Activated CD4-positive, CD25-positive, alpha-beta regulatory T cell treated with anti-CD3 and anti-CD28 coated beads, Interleukin-2, amount 50 U/mL, for 72 hours (primary cell): ENCODE measurements around the gene MTSS2.

Experiments used
- DNase-seq: peaks from one replicate; pipeline ENCODE4 v3.0.0; 2021

Gene MTSS2

DNA sequence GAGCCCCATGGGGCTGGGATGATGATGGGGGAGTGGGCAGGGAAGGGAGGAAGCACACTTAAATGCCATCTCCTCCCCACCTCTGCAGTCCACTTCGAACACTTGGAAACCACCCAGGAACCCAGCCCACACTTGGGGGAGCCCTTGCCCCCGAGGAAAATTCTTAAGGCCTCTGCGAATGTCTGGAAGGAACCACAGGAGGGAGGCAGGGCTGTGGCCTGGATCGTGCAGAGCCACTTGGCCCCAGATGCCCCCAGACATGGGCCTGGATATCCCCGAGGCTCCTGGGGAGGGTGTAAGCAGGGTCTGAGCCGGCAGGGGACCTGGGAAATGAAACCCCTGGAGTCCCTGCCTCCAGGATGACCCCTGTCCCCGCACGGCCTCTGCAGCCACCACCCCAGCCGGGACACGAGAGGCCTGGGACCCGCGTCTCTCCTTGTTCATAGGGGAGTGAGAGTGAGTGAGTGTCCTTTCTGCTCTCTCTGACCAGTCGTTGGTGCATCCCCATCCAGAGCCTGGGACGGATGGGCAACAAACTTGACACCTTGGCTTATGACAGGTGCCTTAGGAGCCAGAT, 11.8 kb upstream of the MTSS2 start:
- no peak for DNase-seq

GRCh38 chr16:70696952-70697593, 11.2 kb upstream of the MTSS2 start:
- DNase-seq, result no peak

DNA sequence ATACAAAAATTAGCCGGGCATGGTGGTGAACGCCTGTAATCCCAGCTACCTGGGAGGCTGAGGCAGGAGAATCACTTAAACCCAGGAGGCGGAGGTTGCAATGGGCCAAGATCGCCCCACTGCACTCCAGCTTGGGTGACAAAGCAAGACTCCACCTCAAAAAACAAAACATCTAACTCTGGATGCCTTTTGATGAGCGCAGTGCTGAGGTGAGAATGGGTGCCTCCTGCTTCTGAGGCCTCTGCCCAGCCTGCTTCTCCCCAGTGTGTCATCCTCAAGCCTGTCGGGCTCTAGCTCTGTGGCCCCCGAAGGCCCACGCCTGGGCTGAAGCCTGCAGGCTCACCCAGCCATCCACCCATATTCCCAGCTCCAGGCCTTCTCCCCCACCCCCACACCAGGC, 10.5 kb upstream of the MTSS2 start:
- no peak for DNase-seq

GRCh38 chr16:70695331-70696070, 9.6 kb upstream of the MTSS2 start:
- no peak for DNase-seq

DNA sequence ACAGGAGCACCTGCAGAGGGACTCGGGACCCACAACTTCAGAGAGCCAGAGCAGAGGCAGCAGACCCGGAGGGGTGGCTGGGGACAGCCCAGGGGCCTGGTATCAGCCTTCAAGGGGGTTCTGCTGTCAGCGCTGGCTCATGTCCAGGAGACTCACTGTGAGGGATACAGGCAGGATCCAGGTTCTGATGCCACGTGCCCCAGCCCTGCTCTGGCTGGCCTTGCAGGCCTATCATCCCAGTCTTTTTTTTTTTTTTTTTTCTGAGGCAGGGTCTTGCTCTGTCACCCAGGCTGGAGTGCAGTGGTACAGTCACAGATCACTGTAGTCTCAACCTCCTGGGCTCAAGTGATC, 9.0 kb upstream of the MTSS2 start:
- no peak for DNase-seq

GRCh38 chr16:70694088-70694867, 8.4 kb upstream of the MTSS2 start:
- DNase-seq, result no peak

DNA sequence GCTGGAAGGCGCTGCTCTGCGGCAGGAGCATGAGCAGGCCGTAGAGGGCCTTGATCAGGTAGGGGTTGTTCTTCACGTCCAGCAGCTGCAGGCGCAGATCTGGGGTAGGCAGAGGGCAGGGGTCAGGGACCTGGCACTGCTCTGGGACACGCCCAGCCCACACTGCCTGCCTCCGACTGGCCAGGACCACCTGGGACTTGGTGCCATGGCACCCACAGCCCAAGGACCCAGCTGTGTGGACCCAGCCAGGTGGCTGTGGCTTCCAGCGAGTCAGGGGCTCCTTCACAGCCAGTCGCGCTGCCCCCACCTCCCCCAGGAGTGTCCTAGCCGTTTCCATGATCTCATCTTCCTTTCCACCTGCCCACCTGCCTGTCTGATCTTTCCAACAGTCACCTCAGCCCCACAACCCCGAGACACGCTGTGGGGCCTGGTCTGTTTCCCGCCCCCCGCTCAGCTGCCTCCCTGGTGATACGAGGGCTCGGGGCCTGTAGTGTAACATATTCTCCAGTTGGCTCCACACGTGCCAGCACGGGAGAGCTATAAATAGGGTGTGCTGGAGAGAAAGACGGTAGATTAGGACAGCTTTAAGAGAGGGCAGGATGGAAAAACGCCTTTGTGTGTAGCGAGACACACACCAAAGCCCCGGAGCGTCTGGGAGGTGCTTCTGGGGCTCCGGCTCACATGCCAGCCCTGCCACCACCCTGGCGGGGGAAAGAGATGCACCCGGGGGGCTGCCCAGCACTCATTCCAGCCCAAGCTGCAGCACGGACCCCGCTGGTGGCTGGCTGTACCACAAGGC, 7.2 kb upstream of the MTSS2 start:
- no peak for DNase-seq

DNA sequence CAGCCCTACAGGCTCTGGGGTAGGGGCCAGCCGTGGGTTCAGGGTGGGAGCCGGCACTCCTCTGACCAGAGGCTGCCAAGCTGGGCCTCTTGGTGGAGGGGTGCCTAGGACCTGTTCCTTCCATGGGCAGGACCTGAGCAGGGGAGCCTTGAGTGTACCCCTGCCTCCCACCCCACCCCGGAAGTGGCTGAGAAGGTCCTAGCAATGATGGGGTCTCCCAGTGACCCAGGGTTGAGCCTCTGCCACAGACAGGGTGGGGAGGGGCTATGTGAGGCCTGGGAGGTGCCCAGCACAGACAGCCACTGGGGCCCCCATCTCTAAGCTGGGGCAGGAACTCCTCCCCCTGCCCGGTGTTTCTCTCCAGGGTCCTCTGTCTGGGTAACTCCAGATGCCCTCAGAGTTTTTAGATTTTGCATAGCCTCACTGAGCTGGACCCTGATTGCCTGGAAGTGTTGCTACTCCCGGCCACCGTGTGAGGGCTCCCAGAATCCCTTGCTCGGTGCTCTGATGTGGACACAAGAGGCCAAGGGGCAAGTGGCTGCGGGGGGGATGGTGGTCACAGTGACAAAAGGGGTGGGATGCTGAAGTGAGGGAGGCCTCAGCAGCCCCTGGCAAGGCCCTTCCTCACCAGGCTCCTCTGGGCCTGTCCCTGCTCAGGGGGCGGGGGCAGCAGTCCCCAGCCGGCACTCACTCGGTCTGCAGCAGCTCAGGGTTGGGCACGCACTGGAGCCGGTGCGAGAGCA, 6.4 kb upstream of the MTSS2 start:
- DNase-seq, result no peak

- no peak for DNase-seq
These were observed 5.6 kb upstream of the MTSS2 start for GRCh38 chr16:70691223-70692129.

GRCh38 chr16:70689970-70690891, 4.4 kb upstream of the MTSS2 start:
- DNase-seq, result no peak

GRCh38 chr16:70689035-70689969, 3.4 kb upstream of the MTSS2 start:
- no peak for DNase-seq

DNA sequence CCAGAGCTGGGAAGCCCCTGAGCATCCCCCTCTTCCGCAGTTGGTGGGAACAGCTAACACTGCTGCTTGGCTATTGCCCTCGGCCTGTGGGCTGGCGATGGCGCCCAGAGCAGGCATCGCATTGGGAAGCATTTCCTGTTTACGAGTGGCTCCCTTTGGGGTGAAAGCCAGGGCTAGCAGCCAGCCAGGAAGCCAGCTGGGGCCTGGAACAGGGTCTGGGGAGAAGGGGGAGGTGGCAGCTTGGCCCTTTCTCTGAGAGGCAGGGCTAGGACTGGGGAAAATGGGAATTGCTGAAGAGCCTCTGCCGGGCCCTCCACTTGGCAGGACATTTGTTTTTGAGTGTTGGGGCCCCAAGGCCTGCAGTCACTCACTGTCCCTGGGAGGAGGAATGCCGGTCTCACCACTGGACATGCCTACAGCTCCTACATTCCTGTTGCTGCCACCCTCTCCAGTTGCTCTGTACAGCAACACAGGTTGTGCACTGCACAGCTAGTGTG, 2.4 kb upstream of the MTSS2 start:
- no peak for DNase-seq

- no peak for DNase-seq
These were observed 1.9 kb upstream of the MTSS2 start for GRCh38 chr16:70687671-70688245.

DNA sequence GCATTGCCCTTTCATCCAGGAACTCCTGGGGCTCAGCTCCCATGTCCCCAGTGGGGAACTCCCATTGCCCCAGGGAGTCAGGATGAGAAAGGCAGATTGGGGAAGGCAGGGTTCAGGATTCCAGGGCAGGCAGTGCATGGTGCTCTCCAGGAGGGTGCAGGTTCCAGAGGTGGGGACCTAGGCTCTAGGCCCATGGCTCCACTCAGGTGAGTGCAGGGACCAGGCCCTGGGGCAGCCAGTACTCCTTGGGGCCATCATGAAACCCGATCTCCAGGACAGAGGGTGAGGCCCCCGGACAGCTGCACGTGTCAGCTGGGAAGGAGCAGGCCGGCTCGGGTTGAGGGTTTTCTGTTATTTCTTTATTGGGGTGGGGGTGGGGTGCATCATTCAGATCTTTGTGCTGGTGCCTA, 1.3 kb upstream of the MTSS2 start:
- DNase-seq, result no peak

- DNase-seq, result no peak
These were observed 686 bp upstream of the MTSS2 start for GRCh38 chr16:70686376-70687101.

GRCh38 chr16:70685061-70685937, 554 bp downstream of the MTSS2 start:
- DNase-seq, result no peak
